Nucleus accumbens (tissue), 56 donors: Measurements from ENCODE around the gene UBXN11.
"Not testable (repeated sequence)": the region's sequence is repeated elsewhere in the genome, so short reads cannot be mapped to it uniquely, and the experiment has no call there.

Experiments used
- DNase-seq, 56 donors: peaks; one replicate each; lab custom pipeline; 2025; lab: John Stamatoyannopoulos, UW

The UBXN11 gene

GRCh38 chr1:26337206-26337535 is 30.7 kb upstream of the UBXN11 start:
- DNase-seq, result no peak

GRCh38 chr1:26336477-26337205 is 30.2 kb upstream of the UBXN11 start:
- peak in 21 of 56 donors; percentile 2 to 70 (median 25) for DNase-seq

GRCh38 chr1:26335774-26336476 is 29.5 kb upstream of the UBXN11 start:
- no peak for DNase-seq

GRCh38 chr1:26333312-26333711 is 26.9 kb upstream of the UBXN11 start:
- not testable (repeated sequence) for DNase-seq

- no peak for DNase-seq
Observed at GRCh38 chr1:26330276-26330675, 23.8 kb upstream of the UBXN11 start.

GRCh38 chr1:26329380-26329779 is 22.9 kb upstream of the UBXN11 start:
- DNase-seq, result not testable (repeated sequence)

GRCh38 chr1:26328597-26328996 is 22.2 kb upstream of the UBXN11 start:
- DNase-seq, result no peak

- DNase-seq, result no peak
Observed at GRCh38 chr1:26327956-26328362, 21.5 kb upstream of the UBXN11 start.

- DNase-seq, result no peak
Observed at GRCh38 chr1:26324550-26324949, 18.1 kb upstream of the UBXN11 start.

GRCh38 chr1:26323382-26323781 is 16.9 kb upstream of the UBXN11 start:
- no peak for DNase-seq

- DNase-seq, result no peak
Observed at GRCh38 chr1:26322042-26322331, 15.6 kb upstream of the UBXN11 start.

- peak; percentile 28 to 96 (median 78) for DNase-seq
Observed at GRCh38 chr1:26321315-26322041, 15.0 kb upstream of the UBXN11 start.

GRCh38 chr1:26320896-26321295 is 14.5 kb upstream of the UBXN11 start:
- no peak for DNase-seq

GRCh38 chr1:26318338-26319064 is 12.1 kb upstream of the UBXN11 start:
- DNase-seq, result peak in 4 of 56 donors; percentile 3 to 23 (median 8)

GRCh38 chr1:26317612-26318337 is 11.3 kb upstream of the UBXN11 start, which contains the start of gene CD52:
TSS of gene CD52 (plus strand) at chr1:26317958. CDS start at chr1:26318018, 60 bp downstream.
- peak in 10 of 56 donors; percentile 2 to 27 (median 15) for DNase-seq

GRCh38 chr1:26317146-26317545 is 10.7 kb upstream of the UBXN11 start:
- DNase-seq, result no peak

GRCh38 chr1:26315874-26316850 is 9.7 kb upstream of the UBXN11 start:
- DNase-seq, result no peak

- DNase-seq, result no peak
Observed at GRCh38 chr1:26314501-26314900, 8.1 kb upstream of the UBXN11 start.
